MCF 10A (cell line): ENCODE measurements around the gene POLR3A. TPM values are rescaled to one million over a fixed set of nuclear protein-coding genes. Genes with fewer than 3 reads are reported as not detected.

Experiments used
- BruUV-seq: library from RNA; stranded (reverse); fragments of 400-500 nt; replicated peaks from 2 replicates; lab custom pipeline; 2021; lab: Mats Ljungman, UMichigan
- CTCF ChIA-PET: fragments of 300-600 bp; sonication (Branson Sonifier 250); formaldehyde crosslinking; extraction: SDS; loops from one replicate; lab custom pipeline; 2021; ENCODE audit warnings: antibody characterized with exemption, inconsistent platforms; lab: Yijun Ruan, JAX
- POLR2A ChIA-PET: fragments of 300-600, 350-650 bp; sonication (Branson Sonifier 250); formaldehyde crosslinking; extraction: SDS; loops from one replicate; lab custom pipeline; 2020; ENCODE audit warnings: antibody characterized with exemption, inconsistent platforms; lab: Yijun Ruan, JAX
- DNase-seq: peaks from one replicate; pipeline ENCODE4 v3.0.0-alpha.2; 2018; ENCODE audit not compliant: unreplicated experiment
- H3K27ac Mint-ChIP-seq: one replicate; pipeline ENCODE4 v1.8.0; 2022; ENCODE audit warnings: mild to moderate bottlenecking, low read depth, mixed read lengths; ENCODE audit not compliant: unreplicated experiment
- H3K27me3 Mint-ChIP-seq: one replicate; pipeline ENCODE4 v1.8.0; 2022; ENCODE audit warnings: mixed read lengths; ENCODE audit not compliant: insufficient read depth, unreplicated experiment
- H3K36me3 Mint-ChIP-seq: one replicate; pipeline ENCODE4 v1.8.0; 2022; ENCODE audit warnings: mild to moderate bottlenecking, moderate library complexity, mixed read lengths; ENCODE audit not compliant: insufficient read depth, unreplicated experiment
- H3K4me1 Mint-ChIP-seq: one replicate; pipeline ENCODE4 v1.8.0; 2022; ENCODE audit warnings: mixed read lengths; ENCODE audit not compliant: insufficient read depth, unreplicated experiment
- H3K4me3 Mint-ChIP-seq: one replicate; pipeline ENCODE4 v1.8.0; 2022; ENCODE audit warnings: mild to moderate bottlenecking, moderate library complexity, mixed read lengths; ENCODE audit not compliant: unreplicated experiment
- H3K9me3 Mint-ChIP-seq: one replicate; pipeline ENCODE4 v1.8.0; 2022; ENCODE audit warnings: mixed read lengths; ENCODE audit not compliant: unreplicated experiment
- intact Hi-C: fragments of 100-400 bp; cut with micrococcal nuclease; formaldehyde crosslinking; loops from 2 replicates; pipeline ENCODE4 v1.14.1; 2022
- total RNA-seq: library from RNA; stranded (reverse); gene quantifications from 2 replicates; pipeline ENCODE4 v1.2.3, GENCODE V29; 2022
- TF ChIP-seq, protein P1 (sequence below): fragments of 200-600 bp; IDR thresholded peaks from one replicate; pipeline ENCODE4 v1.8.0; 2022; ENCODE audit warnings: antibody characterized with exemption, mild to moderate bottlenecking; ENCODE audit not compliant: unreplicated experiment

The POLR3A gene
- total RNA-seq, 1 experiment from 2014 or later, result 19.1 TPM

DNA sequence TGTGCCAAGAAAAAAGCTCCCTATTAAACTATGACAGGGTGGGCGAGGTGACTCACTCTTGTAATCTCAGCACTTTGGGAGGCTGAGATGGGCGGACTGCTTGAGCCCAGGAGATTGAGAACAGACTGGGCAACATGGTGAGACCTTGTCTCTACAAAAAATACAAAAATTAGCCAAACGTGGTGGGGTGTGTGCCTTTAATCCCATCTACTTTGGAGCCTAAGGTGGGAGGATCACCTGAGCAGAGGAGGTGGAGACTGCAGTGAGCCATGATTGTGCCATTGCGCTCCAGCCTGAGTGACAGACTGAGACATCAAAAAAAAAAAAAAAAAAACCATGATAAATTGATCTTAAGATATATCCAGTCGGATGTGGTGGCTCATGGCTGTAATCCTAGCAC, 11.5 kb downstream of the POLR3A start:
- CTCF ChIA-PET, result interaction anchor here (2.1 kb wide), 1 partner anchor 11 kb away, joined by 8 read pairs; the partner anchor contains the start of gene POLR3A
- no TSS peak for BruUV-seq
- no peak overlapping the region for H3K27ac Mint-ChIP-seq

DNA sequence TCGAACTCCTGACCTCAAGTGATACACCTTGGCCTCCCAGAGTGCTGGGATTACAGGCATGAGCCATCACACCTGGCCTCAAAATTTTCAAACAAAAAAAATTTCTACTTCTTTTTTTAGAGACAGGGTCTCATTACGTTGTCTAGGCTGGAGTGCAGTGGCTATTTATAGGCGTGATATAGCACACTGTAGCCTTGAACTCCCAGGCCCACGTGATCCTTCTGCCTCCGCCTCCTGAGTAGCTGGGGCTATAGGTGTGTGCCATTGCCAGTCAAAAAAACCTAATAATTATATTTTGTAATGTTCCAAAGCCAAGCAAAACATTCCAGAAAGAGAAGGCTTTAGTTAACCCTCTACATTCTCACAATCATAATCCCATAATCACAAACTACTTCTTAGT, 13.8 kb downstream of the POLR3A start:
- CTCF ChIA-PET, result interaction anchor here (0.6 kb wide), 1 partner anchor 409 kb away, joined by 4 read pairs; no protein-coding TSS in a partner anchor
- H3K4me3 Mint-ChIP-seq, result no peak overlapping the region
- no TSS peak for BruUV-seq
- POLR2A ChIA-PET, result interaction anchor here (0.6 to 1.0 kb wide), 3 partner anchors 10 to 236 kb away, joined by 3 to 4 read pairs (median 3); no protein-coding TSS in a partner anchor
- intact Hi-C loops, result no loop called here
- H3K27ac Mint-ChIP-seq, result no peak overlapping the region
- TF ChIP-seq, protein P1, sequence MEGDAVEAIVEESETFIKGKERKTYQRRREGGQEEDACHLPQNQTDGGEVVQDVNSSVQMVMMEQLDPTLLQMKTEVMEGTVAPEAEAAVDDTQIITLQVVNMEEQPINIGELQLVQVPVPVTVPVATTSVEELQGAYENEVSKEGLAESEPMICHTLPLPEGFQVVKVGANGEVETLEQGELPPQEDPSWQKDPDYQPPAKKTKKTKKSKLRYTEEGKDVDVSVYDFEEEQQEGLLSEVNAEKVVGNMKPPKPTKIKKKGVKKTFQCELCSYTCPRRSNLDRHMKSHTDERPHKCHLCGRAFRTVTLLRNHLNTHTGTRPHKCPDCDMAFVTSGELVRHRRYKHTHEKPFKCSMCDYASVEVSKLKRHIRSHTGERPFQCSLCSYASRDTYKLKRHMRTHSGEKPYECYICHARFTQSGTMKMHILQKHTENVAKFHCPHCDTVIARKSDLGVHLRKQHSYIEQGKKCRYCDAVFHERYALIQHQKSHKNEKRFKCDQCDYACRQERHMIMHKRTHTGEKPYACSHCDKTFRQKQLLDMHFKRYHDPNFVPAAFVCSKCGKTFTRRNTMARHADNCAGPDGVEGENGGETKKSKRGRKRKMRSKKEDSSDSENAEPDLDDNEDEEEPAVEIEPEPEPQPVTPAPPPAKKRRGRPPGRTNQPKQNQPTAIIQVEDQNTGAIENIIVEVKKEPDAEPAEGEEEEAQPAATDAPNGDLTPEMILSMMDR, result no peak
- no peak for DNase-seq
- no peaks in the 10 kb centered on the region for H3K4me1 Mint-ChIP-seq
- H3K36me3 Mint-ChIP-seq, result peaks cover 100% of the 10 kb centered on the region
- H3K27me3 Mint-ChIP-seq, result no peaks in the 10 kb centered on the region
- no peaks in the 10 kb centered on the region for H3K9me3 Mint-ChIP-seq

More for the DNA sequence above, 11.5 kb downstream of the POLR3A start:
- H3K4me3 Mint-ChIP-seq, result no peak overlapping the region
- no peaks in the 10 kb centered on the region for H3K4me1 Mint-ChIP-seq
- H3K9me3 Mint-ChIP-seq, result no peaks in the 10 kb centered on the region
- no peak for DNase-seq
- TF ChIP-seq, protein P1, result no peak
- intact Hi-C loops, result no loop called here
- H3K36me3 Mint-ChIP-seq, result peaks cover 100% of the 10 kb centered on the region
- no peaks in the 10 kb centered on the region for H3K27me3 Mint-ChIP-seq
- POLR2A ChIA-PET, result no interaction called here

DNA sequence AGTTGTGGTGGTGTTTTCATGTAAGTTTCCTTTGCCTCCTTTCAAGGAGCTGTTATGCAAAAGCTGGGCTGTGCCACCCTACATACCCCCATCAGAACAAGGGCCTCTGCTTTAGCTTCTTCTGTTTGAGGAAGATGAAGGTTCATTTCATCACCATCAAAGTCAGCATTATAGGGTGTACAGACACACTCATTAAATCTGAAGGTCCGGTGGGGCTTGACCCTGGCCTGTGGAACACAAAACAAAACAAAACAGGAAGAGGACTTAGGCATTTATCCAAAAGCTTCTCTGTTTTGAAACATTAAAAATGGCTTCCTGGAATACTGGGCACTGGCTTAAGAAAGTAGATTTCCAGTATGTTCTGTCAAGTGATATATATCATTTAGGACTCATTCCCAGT, 15.8 kb downstream of the POLR3A start:
- ChIA-PET CTCF (interaction anchor here (0.7 kb wide), 1 partner anchor 167 kb away, joined by 3 read pairs; no protein-coding TSS in a partner anchor), POLR2A (interaction anchor here (0.7 kb wide), 1 partner anchor 8 kb away, joined by 4 read pairs; no protein-coding TSS in a partner anchor)
- no peaks in the 10 kb centered on the region for H3K4me1 Mint-ChIP-seq
- TF ChIP-seq, protein P1, result no peak
- no peak overlapping the region for H3K4me3 Mint-ChIP-seq
- intact Hi-C loops, result no loop called here
- no peak for DNase-seq
- H3K9me3 Mint-ChIP-seq, result no peaks in the 10 kb centered on the region
- peaks cover 100% of the 10 kb centered on the region for H3K36me3 Mint-ChIP-seq
- no TSS peak for BruUV-seq
- no peaks in the 10 kb centered on the region for H3K27me3 Mint-ChIP-seq
- H3K27ac Mint-ChIP-seq, result no peak overlapping the region

DNA sequence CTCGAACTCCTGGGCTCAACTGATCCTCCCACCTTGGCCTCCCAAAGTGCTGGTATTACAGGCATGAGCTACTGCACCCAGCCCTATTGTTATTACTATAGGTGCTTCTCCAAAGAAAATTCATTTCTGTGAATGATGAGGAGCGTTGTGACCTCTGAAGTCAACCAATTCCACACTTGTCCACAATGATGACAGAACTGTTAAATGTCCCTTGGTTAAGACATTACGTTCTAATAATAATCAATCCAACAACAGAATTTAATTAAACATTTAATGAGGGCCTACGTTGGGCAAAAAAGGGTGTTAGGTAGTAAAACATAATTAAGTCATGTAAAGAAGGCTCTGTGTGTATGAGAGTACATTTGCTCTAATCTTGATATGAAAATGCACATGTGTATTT, 18.2 kb downstream of the POLR3A start:
- Mint-ChIP-seq H3K9me3 (no peaks in the 10 kb centered on the region), H3K36me3 (peaks cover 100% of the 10 kb centered on the region), H3K27me3 (no peaks in the 10 kb centered on the region), H3K4me3 (no peak overlapping the region), H3K4me1 (no peaks in the 10 kb centered on the region), H3K27ac (no peak overlapping the region)
- BruUV-seq, result no TSS peak
- intact Hi-C loops, result no loop called here
- DNase-seq, result no peak
- ChIA-PET POLR2A (interaction anchor here (0.6 kb wide), 1 partner anchor 20 kb away, joined by 3 read pairs; no protein-coding TSS in a partner anchor), CTCF (interaction anchor here (0.6 kb wide), 1 partner anchor 34 kb away, joined by 3 read pairs; no protein-coding TSS in a partner anchor)
- TF ChIP-seq, protein P1, result no peak
